ENCODE results near the gene LCN1.
A peak's percentile ranks its signal among the peaks of the same experiment; 100 is the strongest.

Gene LCN1

GRCh38 chr9:135524130-135524861 is 3.1 kb downstream of the LCN1 start:
- no CpG with 5 or more reads among the region's 27 CpGs for WGBS (ENCODE audit: extremely low coverage, insufficient coverage, insufficient read length)
- H2AFZ ChIP-seq (ENCODE audit: insufficient read depth, low read length, poor library complexity), result no peak overlapping the region
- no peak overlapping the region for H2AK5ac ChIP-seq (ENCODE audit: low read length)

DNA sequence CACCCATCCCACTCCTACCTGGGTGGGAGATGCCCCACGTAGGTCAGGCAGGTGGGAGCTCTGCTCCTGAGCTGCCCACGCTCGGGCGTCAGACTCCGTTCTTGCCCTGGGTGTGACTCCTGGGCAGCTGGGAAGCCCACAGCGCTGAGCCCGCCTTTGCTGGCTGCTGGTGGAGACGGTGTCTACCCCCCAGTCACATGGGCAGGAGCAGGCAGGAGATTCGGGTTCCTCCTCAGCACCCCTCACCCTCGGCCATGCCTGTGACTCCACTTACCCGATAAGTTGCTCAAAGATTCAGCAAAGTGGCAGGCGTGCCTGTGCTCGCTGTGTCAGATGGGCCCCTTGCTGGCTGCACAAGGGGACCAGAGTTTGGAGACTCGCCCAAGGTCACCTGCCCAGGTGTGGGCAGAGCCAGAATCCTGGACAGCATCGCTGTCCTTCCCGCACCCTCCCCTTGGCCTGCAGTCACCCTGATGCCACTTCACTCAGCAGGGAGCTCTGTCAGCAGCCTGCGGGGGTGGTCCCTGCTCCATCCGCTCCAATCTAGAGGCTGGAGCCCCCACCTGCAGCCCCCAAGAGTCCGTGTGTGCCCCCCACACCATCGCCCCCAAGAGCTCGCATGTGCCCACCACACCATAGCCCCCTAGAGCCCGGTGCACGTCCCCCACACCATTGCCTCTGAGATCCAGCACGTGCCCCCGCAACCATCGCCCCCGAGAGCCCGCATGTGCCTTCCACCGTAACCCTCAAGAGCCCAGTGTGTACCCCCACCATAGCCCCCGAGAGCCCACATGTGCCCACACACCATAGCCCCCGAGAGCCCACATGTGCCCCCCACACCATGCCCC is 4.2 kb downstream of the LCN1 start:
- no peak overlapping the region for H3K14ac ChIP-seq (ENCODE audit: low read length)
- H3K9ac ChIP-seq (ENCODE audit: low read length), result no peak overlapping the region
- no peak overlapping the region for H3K4ac ChIP-seq (ENCODE audit: low read depth, low read length)
- no peak overlapping the region for H2BK5ac ChIP-seq (ENCODE audit: low read depth, low read length, poor library complexity)
- H3K4me2 ChIP-seq (ENCODE audit: low read length), result no peak overlapping the region
- no peak overlapping the region for H4K12ac ChIP-seq (ENCODE audit: low read depth, low read length)
- no peak for DNase-seq
- no peak overlapping the region for H4K91ac ChIP-seq (ENCODE audit: low read depth, low read length)
- no peak overlapping the region for H3K4me3 ChIP-seq (ENCODE audit: low read depth, low read length)
- H3K9me3 ChIP-seq (ENCODE audit: insufficient read depth, low read depth, low read length), result no peaks in the 10 kb centered on the region
- WGBS (ENCODE audit: extremely low coverage, insufficient coverage, insufficient read length), result no CpG with 5 or more reads among the region's 31 CpGs
- no peak overlapping the region for H3K27ac ChIP-seq (ENCODE audit: low read depth, low read length)
- H2AFZ ChIP-seq (ENCODE audit: insufficient read depth, low read length, poor library complexity), result no peak overlapping the region
- H4K8ac ChIP-seq (ENCODE audit: low read depth, low read length), result no peak overlapping the region
- no peak overlapping the region for H2BK120ac ChIP-seq (ENCODE audit: insufficient read depth, low read length, poor library complexity)
- no peaks in the 10 kb centered on the region for H3K79me2 ChIP-seq (ENCODE audit: control insufficient read depth, insufficient read depth, low read length, poor library complexity)
- no peak overlapping the region for H3K23ac ChIP-seq (ENCODE audit: low read length)
- H3K18ac ChIP-seq (ENCODE audit: low read length), result no peak overlapping the region
- H2AK5ac ChIP-seq (ENCODE audit: low read length), result no peak overlapping the region
- H2BK12ac ChIP-seq (ENCODE audit: low read length), result no peak overlapping the region
- H3K27me3 ChIP-seq (ENCODE audit: insufficient read depth, low read length), result no peaks in the 10 kb centered on the region
- H3K4me1 ChIP-seq (ENCODE audit: control insufficient read depth in 1 of 2, insufficient read depth in 2 of 2, low read length in 2 of 2), result peaks cover 12 to 18% of the 10 kb centered on the region in 2 experiments
- H3K36me3 ChIP-seq (ENCODE audit: control insufficient read depth in 1 of 2, insufficient read depth in 2 of 2, low read length in 2 of 2), result no peaks in the 10 kb centered on the region
- H3K79me1 ChIP-seq (ENCODE audit: low read length), result no peaks in the 10 kb centered on the region

More at GRCh38 chr9:135524130-135524861, 3.1 kb downstream of the LCN1 start:
- no peak for DNase-seq
- H4K91ac ChIP-seq (ENCODE audit: low read depth, low read length), result no peak overlapping the region
- H3K27ac ChIP-seq (ENCODE audit: low read depth, low read length), result no peak overlapping the region
- H3K14ac ChIP-seq (ENCODE audit: low read length), result no peak overlapping the region
- H2BK12ac ChIP-seq (ENCODE audit: low read length), result no peak overlapping the region
- H3K9me3 ChIP-seq (ENCODE audit: insufficient read depth, low read depth, low read length), result peaks cover 2% of the 10 kb centered on the region
- H3K79me1 ChIP-seq (ENCODE audit: low read length), result no peaks in the 10 kb centered on the region
- H4K8ac ChIP-seq (ENCODE audit: low read depth, low read length), result no peak overlapping the region
- no peak overlapping the region for H2BK120ac ChIP-seq (ENCODE audit: insufficient read depth, low read length, poor library complexity)
- no peak overlapping the region for H3K9ac ChIP-seq (ENCODE audit: low read length)
- no peak overlapping the region for H3K18ac ChIP-seq (ENCODE audit: low read length)
- H4K12ac ChIP-seq (ENCODE audit: low read depth, low read length), result no peak overlapping the region
- H3K27me3 ChIP-seq (ENCODE audit: insufficient read depth, low read length), result no peaks in the 10 kb centered on the region
- no peak overlapping the region for H3K4me2 ChIP-seq (ENCODE audit: low read length)
- no peak overlapping the region for H2BK5ac ChIP-seq (ENCODE audit: low read depth, low read length, poor library complexity)
- no peak overlapping the region for H3K4me3 ChIP-seq (ENCODE audit: low read depth, low read length)
- H3K4ac ChIP-seq (ENCODE audit: low read depth, low read length), result no peak overlapping the region
- H3K36me3 ChIP-seq (ENCODE audit: control insufficient read depth in 1 of 2, insufficient read depth in 2 of 2, low read length in 2 of 2), result no peaks in the 10 kb centered on the region
- no peaks in the 10 kb centered on the region for H3K79me2 ChIP-seq (ENCODE audit: control insufficient read depth, insufficient read depth, low read length, poor library complexity)
- no peak overlapping the region for H3K23ac ChIP-seq (ENCODE audit: low read length)
- peaks cover 12 to 18% of the 10 kb centered on the region in 2 experiments for H3K4me1 ChIP-seq (ENCODE audit: control insufficient read depth in 1 of 2, insufficient read depth in 2 of 2, low read length in 2 of 2)

- no CpG with 5 or more reads among the region's 11 CpGs for WGBS (ENCODE audit: extremely low coverage, insufficient coverage, insufficient read length)
- H2AFZ ChIP-seq (ENCODE audit: insufficient read depth, low read length, poor library complexity), result no peak overlapping the region
- H2AK5ac ChIP-seq (ENCODE audit: low read length), result no peak overlapping the region
- no peak overlapping the region for H4K8ac ChIP-seq (ENCODE audit: low read depth, low read length)
- H3K4me1 ChIP-seq (ENCODE audit: control insufficient read depth in 1 of 2, insufficient read depth in 2 of 2, low read length in 2 of 2), result peaks cover 12 to 18% of the 10 kb centered on the region in 2 experiments
- no peak overlapping the region for H3K4ac ChIP-seq (ENCODE audit: low read depth, low read length)
- H2BK12ac ChIP-seq (ENCODE audit: low read length), result no peak overlapping the region
- H4K91ac ChIP-seq (ENCODE audit: low read depth, low read length), result no peak overlapping the region
- no peaks in the 10 kb centered on the region for H3K9me3 ChIP-seq (ENCODE audit: insufficient read depth, low read depth, low read length)
- no peak overlapping the region for H3K27ac ChIP-seq (ENCODE audit: low read depth, low read length)
- no peaks in the 10 kb centered on the region for H3K79me2 ChIP-seq (ENCODE audit: control insufficient read depth, insufficient read depth, low read length, poor library complexity)
- H3K36me3 ChIP-seq (ENCODE audit: control insufficient read depth in 1 of 2, insufficient read depth in 2 of 2, low read length in 2 of 2), result no peaks in the 10 kb centered on the region
- no peak overlapping the region for H3K23ac ChIP-seq (ENCODE audit: low read length)
- no peak overlapping the region for H3K14ac ChIP-seq (ENCODE audit: low read length)
- H3K4me2 ChIP-seq (ENCODE audit: low read length), result no peak overlapping the region
- H2BK5ac ChIP-seq (ENCODE audit: low read depth, low read length, poor library complexity), result no peak overlapping the region
- no peak overlapping the region for H4K12ac ChIP-seq (ENCODE audit: low read depth, low read length)
- H3K4me3 ChIP-seq (ENCODE audit: low read depth, low read length), result no peak overlapping the region
- H3K79me1 ChIP-seq (ENCODE audit: low read length), result no peaks in the 10 kb centered on the region
- H3K27me3 ChIP-seq (ENCODE audit: insufficient read depth, low read length), result no peaks in the 10 kb centered on the region
- no peak overlapping the region for H3K18ac ChIP-seq (ENCODE audit: low read length)
- H3K9ac ChIP-seq (ENCODE audit: low read length), result no peak overlapping the region
- no peak overlapping the region for H2BK120ac ChIP-seq (ENCODE audit: insufficient read depth, low read length, poor library complexity)
- DNase-seq, result no peak
These were observed 5.0 kb downstream of the LCN1 start for GRCh38 chr9:135526089-135526729.

GRCh38 chr9:135526730-135527571 is 5.7 kb downstream of the LCN1 start:
- Histone ChIP-seq H4K12ac (ENCODE audit: low read depth, low read length) (no peak overlapping the region), H2AFZ (ENCODE audit: insufficient read depth, low read length, poor library complexity) (no peak overlapping the region), H3K4ac (ENCODE audit: low read depth, low read length) (no peak overlapping the region), H2BK12ac (ENCODE audit: low read length) (no peak overlapping the region), H2BK120ac (ENCODE audit: insufficient read depth, low read length, poor library complexity) (no peak overlapping the region), H3K9me3 (ENCODE audit: insufficient read depth, low read depth, low read length) (no peaks in the 10 kb centered on the region), H3K4me2 (ENCODE audit: low read length) (no peak overlapping the region), H4K8ac (ENCODE audit: low read depth, low read length) (peak overlapping the region; percentile 32), H3K27ac (ENCODE audit: low read depth, low read length) (no peak overlapping the region), H3K79me1 (ENCODE audit: low read length) (no peaks in the 10 kb centered on the region), H3K23ac (ENCODE audit: low read length) (no peak overlapping the region), H3K27me3 (ENCODE audit: insufficient read depth, low read length) (no peaks in the 10 kb centered on the region), H4K91ac (ENCODE audit: low read depth, low read length) (no peak overlapping the region), H3K18ac (ENCODE audit: low read length) (no peak overlapping the region), H3K9ac (ENCODE audit: low read length) (no peak overlapping the region), H3K36me3 (ENCODE audit: control insufficient read depth in 1 of 2, insufficient read depth in 2 of 2, low read length in 2 of 2) (no peaks in the 10 kb centered on the region), H3K4me3 (ENCODE audit: low read depth, low read length) (no peak overlapping the region), H2BK5ac (ENCODE audit: low read depth, low read length, poor library complexity) (no peak overlapping the region), H3K79me2 (ENCODE audit: control insufficient read depth, insufficient read depth, low read length, poor library complexity) (no peaks in the 10 kb centered on the region), H3K14ac (ENCODE audit: low read length) (no peak overlapping the region), H3K4me1 (ENCODE audit: control insufficient read depth in 1 of 2, insufficient read depth in 2 of 2, low read length in 2 of 2) (peaks cover 12 to 18% of the 10 kb centered on the region in 2 experiments), H2AK5ac (ENCODE audit: low read length) (no peak overlapping the region)
- DNase-seq, result no peak
- WGBS (ENCODE audit: extremely low coverage, insufficient coverage, insufficient read length), result no CpG with 5 or more reads among the region's 30 CpGs
